IPS-18a (cell line): ENCODE measurements around the gene NTRK3.

ENCODE experiments used
- H3K27ac ChIP-seq: one replicate; pipeline ENCODE4 v1.5.1; 2013; ENCODE audit warnings: low read length
- H3K27me3 ChIP-seq: one replicate; pipeline ENCODE4 v1.6.1; 2013; ENCODE audit warnings: mild to moderate bottlenecking, low read length; ENCODE audit not compliant: control insufficient read depth, insufficient read depth
- H3K36me3 ChIP-seq: one replicate; pipeline ENCODE4 v1.6.1; 2013; ENCODE audit warnings: low read depth, low read length; ENCODE audit not compliant: control insufficient read depth
- H3K4me1 ChIP-seq: one replicate; pipeline ENCODE4 v1.6.1; 2013; ENCODE audit warnings: low read depth, low read length; ENCODE audit not compliant: control insufficient read depth
- H3K4me3 ChIP-seq: one replicate; pipeline ENCODE4 v1.5.1; 2013; ENCODE audit warnings: low read length
- H3K9ac ChIP-seq: one replicate; pipeline ENCODE4 v1.6.1; 2013; ENCODE audit warnings: mild to moderate bottlenecking, low read length, moderate library complexity
- H3K9me3 ChIP-seq: one replicate; pipeline ENCODE4 v1.6.1; 2013; ENCODE audit warnings: low read depth, low read length; ENCODE audit not compliant: control insufficient read depth

NTRK3 gene

GRCh38 chr15:88132499-88132898 is 124.0 kb downstream of the NTRK3 start:
- Histone ChIP-seq H3K27ac (no peak overlapping the region), H3K36me3 (no peaks in the 10 kb centered on the region), H3K9ac (no peak overlapping the region), H3K9me3 (no peaks in the 10 kb centered on the region), H3K27me3 (no peaks in the 10 kb centered on the region), H3K4me1 (no peaks in the 10 kb centered on the region), H3K4me3 (no peak overlapping the region)

- Histone ChIP-seq H3K4me3 (no peak overlapping the region), H3K36me3 (no peaks in the 10 kb centered on the region), H3K9ac (no peak overlapping the region), H3K27ac (no peak overlapping the region), H3K4me1 (no peaks in the 10 kb centered on the region), H3K9me3 (no peaks in the 10 kb centered on the region), H3K27me3 (no peaks in the 10 kb centered on the region)
Observed at GRCh38 chr15:88131937-88132336, 124.6 kb downstream of the NTRK3 start.

GRCh38 chr15:88127432-88127790 is 129.1 kb downstream of the NTRK3 start:
- Histone ChIP-seq H3K27ac (no peak overlapping the region), H3K4me3 (no peak overlapping the region), H3K36me3 (no peaks in the 10 kb centered on the region), H3K27me3 (no peaks in the 10 kb centered on the region), H3K9me3 (no peaks in the 10 kb centered on the region), H3K4me1 (peaks cover 11% of the 10 kb centered on the region), H3K9ac (no peak overlapping the region)

GRCh38 chr15:88126695-88127431 is 129.7 kb downstream of the NTRK3 start:
- Histone ChIP-seq H3K27ac (no peak overlapping the region), H3K9me3 (no peaks in the 10 kb centered on the region), H3K9ac (no peak overlapping the region), H3K36me3 (no peaks in the 10 kb centered on the region), H3K27me3 (no peaks in the 10 kb centered on the region), H3K4me1 (peaks cover 11% of the 10 kb centered on the region), H3K4me3 (no peak overlapping the region)

- H3K9me3 ChIP-seq, result no peaks in the 10 kb centered on the region
- no peak overlapping the region for H3K27ac ChIP-seq
- no peaks in the 10 kb centered on the region for H3K27me3 ChIP-seq
- peaks cover 11% of the 10 kb centered on the region for H3K4me1 ChIP-seq
- no peak overlapping the region for H3K9ac ChIP-seq
- no peak overlapping the region for H3K4me3 ChIP-seq
- no peaks in the 10 kb centered on the region for H3K36me3 ChIP-seq
Observed at GRCh38 chr15:88125576-88125975, 131.0 kb downstream of the NTRK3 start.

DNA sequence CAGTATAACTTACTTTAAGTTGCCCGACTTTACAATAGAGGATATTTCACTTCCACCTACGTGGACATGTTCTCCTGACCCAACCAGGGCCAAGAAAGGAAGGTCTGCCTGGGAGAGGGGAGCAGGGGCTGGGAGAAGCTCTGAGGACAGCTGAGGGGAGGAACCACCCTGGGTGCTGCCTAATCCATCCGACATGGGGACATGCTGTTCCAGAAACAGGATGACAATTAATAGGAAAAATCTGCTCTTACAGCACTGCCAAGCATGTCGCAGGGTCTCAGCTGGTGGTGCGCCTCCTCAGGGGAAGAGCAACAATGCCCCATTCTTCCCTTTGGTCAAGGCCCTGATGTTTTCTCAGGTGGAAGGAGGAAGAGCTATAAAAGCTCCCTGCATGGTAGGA is 132.3 kb downstream of the NTRK3 start:
- Histone ChIP-seq H3K4me3 (no peak overlapping the region), H3K36me3 (no peaks in the 10 kb centered on the region), H3K4me1 (peaks cover 11% of the 10 kb centered on the region), H3K27me3 (no peaks in the 10 kb centered on the region), H3K27ac (no peak overlapping the region), H3K9me3 (no peaks in the 10 kb centered on the region), H3K9ac (no peak overlapping the region)

DNA sequence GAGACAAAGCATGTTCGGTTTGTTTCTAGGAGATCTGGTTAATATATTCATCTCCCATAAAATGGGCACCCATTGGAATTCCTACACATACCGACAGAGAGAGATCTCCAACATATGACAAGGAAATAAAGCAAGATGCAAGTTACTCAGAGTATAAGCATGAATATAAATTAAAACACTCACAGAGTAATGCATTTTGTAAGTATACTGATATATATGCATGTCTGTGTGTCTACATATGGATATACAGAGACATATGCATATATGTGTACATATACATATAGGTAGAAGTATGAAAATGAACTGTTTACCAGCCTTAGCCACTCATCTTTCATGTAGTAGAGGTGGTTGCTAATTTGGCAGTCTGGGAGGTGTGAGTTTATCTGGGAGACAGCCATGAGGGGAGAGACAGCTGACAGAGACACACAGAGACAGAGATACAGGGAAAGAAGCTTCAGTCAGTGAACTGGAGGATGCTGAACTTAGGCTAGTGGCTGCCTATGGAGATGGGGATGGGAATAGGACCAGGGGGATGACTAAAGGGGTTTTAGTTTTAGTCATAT is 134.5 kb downstream of the NTRK3 start:
- Histone ChIP-seq H3K27ac (no peak overlapping the region), H3K9me3 (no peaks in the 10 kb centered on the region), H3K4me3 (no peak overlapping the region), H3K4me1 (peaks cover 11% of the 10 kb centered on the region), H3K9ac (no peak overlapping the region), H3K27me3 (no peaks in the 10 kb centered on the region), H3K36me3 (no peaks in the 10 kb centered on the region)

GRCh38 chr15:88120026-88120425 is 136.5 kb downstream of the NTRK3 start:
- H3K27ac ChIP-seq, result no peak overlapping the region
- H3K9ac ChIP-seq, result no peak overlapping the region
- no peaks in the 10 kb centered on the region for H3K36me3 ChIP-seq
- no peaks in the 10 kb centered on the region for H3K27me3 ChIP-seq
- H3K9me3 ChIP-seq, result no peaks in the 10 kb centered on the region
- H3K4me3 ChIP-seq, result no peak overlapping the region
- H3K4me1 ChIP-seq, result peaks cover 11% of the 10 kb centered on the region

DNA sequence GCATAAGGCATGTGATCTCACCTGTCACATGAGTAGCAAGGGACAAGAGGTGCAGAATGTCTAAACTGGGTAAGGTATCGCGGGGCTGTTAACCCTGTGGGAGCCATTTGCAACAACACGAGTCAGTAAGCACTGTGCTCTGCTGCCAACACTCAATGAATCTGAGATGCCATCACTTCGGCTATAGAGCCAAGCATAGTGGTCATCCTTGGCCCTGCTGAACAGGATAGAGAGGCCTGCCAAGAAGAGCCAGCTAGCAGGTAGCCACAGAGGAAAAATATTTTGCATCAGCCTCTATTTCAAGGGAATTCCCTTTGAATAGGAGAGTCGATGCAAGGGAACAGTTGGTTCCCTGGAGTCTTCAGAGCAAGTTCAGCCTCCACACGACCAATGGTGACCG is 137.8 kb downstream of the NTRK3 start:
- Histone ChIP-seq H3K36me3 (no peaks in the 10 kb centered on the region), H3K27ac (no peak overlapping the region), H3K9me3 (no peaks in the 10 kb centered on the region), H3K4me1 (peaks cover 5% of the 10 kb centered on the region), H3K4me3 (no peak overlapping the region), H3K27me3 (no peaks in the 10 kb centered on the region), H3K9ac (no peak overlapping the region)

DNA sequence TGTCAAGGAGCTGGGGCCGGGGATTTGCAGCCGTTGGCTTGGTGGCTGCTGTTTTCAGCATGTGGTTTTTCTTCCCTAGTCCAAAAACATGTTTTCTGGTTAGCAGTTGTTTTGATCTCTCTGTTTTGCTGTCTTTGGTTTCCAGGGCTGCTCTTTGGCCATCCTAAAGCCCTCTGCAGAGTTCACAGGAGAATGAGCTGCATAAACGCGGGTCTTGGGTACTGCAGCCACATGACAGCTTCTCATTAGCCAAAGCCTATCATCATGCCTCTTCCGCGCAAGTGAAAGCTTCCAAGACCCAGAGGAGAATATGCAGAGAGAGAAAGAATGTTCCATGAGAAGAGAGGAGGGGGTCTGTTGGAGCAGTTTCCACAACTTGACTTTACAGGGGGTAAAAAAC is 138.5 kb downstream of the NTRK3 start:
- Histone ChIP-seq H3K4me3 (no peak overlapping the region), H3K27ac (no peak overlapping the region), H3K36me3 (no peaks in the 10 kb centered on the region), H3K9me3 (no peaks in the 10 kb centered on the region), H3K4me1 (no peaks in the 10 kb centered on the region), H3K9ac (no peak overlapping the region), H3K27me3 (no peaks in the 10 kb centered on the region)

DNA sequence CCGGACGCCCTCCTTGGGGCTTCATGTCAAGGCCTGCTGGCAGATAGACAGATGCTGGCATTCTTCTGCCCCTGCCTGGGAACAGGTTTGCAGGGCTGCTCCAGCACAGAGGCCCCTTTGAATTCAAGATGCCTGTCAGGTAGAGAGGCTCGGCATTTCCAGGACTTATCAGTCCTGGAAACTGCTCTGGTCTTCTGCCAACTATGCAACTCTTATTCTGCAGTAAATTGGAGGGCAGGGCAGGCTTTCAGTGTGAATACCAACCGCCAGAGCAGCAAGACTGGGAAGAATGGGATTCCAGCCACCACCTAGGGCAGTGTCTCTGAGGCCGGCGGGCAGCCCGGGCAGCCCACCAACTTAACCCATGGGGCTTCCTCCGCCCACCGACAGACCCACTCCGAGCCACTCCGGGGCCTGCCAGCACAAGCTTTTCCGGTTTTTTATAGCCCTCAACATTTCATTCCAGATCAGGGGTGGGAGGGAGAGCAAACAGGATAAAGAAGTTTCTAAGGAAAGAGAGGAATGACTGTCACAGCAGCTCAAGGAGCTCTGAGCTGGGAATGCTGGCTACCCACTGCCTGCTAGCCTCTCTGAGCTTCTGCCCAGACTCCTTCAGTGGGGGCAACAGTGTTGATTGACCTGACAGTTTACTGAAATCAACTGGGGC is 140.9 kb downstream of the NTRK3 start:
- Histone ChIP-seq H3K27me3 (no peaks in the 10 kb centered on the region), H3K4me1 (no peaks in the 10 kb centered on the region), H3K27ac (no peak overlapping the region), H3K36me3 (no peaks in the 10 kb centered on the region), H3K9ac (no peak overlapping the region), H3K9me3 (no peaks in the 10 kb centered on the region), H3K4me3 (no peak overlapping the region)
